NCI-H69 (cell line): ENCODE data around the gene COL23A1.
"Not testable (repeated sequence)": the region's sequence is repeated elsewhere in the genome, so short reads cannot be mapped to it uniquely, and the experiment has no call there.

Source experiments
- DNase-seq: peaks from one replicate; lab custom pipeline; 2025; lab: John Stamatoyannopoulos, UW

The COL23A1 gene

GRCh38 chr5:178207183-178207916, 382.8 kb downstream of the COL23A1 start:
- DNase-seq: peak; percentile 36

GRCh38 chr5:178206166-178207101, 383.8 kb downstream of the COL23A1 start:
- DNase-seq: no peak

GRCh38 chr5:178205749-178206047, 384.5 kb downstream of the COL23A1 start:
- DNase-seq: no peak

- peak; percentile 87 for DNase-seq
Observed at GRCh38 chr5:178204935-178205748, 385.1 kb downstream of the COL23A1 start.

GRCh38 chr5:178204182-178204934, 385.8 kb downstream of the COL23A1 start, which contains the start of gene HNRNPAB:
Gene HNRNPAB (plus strand): TSS chr5:178204533. CDS start chr5:178204838, 305 bp downstream.
- peak; percentile 98 for DNase-seq

GRCh38 chr5:178203670-178204181, 386.5 kb downstream of the COL23A1 start:
- peak; percentile 70 for DNase-seq

GRCh38 chr5:178202541-178202940, 387.7 kb downstream of the COL23A1 start:
- no peak for DNase-seq

- no peak for DNase-seq
Observed at GRCh38 chr5:178201927-178202235, 388.3 kb downstream of the COL23A1 start.

GRCh38 chr5:178201221-178201926, 388.8 kb downstream of the COL23A1 start:
- DNase-seq: no peak

GRCh38 chr5:178199581-178200434, 390.4 kb downstream of the COL23A1 start:
- DNase-seq: no peak

GRCh38 chr5:178198706-178199105, 391.5 kb downstream of the COL23A1 start:
- DNase-seq: no peak

GRCh38 chr5:178198151-178198550, 392.0 kb downstream of the COL23A1 start:
- DNase-seq: not testable (repeated sequence)

- no peak for DNase-seq
Observed at GRCh38 chr5:178196986-178197385, 393.2 kb downstream of the COL23A1 start.

- DNase-seq: no peak
Observed at GRCh38 chr5:178196281-178196812, 393.8 kb downstream of the COL23A1 start.

- no peak for DNase-seq
Observed at GRCh38 chr5:178194026-178194425, 396.2 kb downstream of the COL23A1 start.

- no peak for DNase-seq
Observed at GRCh38 chr5:178193251-178193809, 396.9 kb downstream of the COL23A1 start.

- no peak for DNase-seq
Observed at GRCh38 chr5:178192787-178193186, 397.4 kb downstream of the COL23A1 start.

- no peak for DNase-seq
Observed at GRCh38 chr5:178192244-178192643, 397.9 kb downstream of the COL23A1 start.

- DNase-seq: no peak
Observed at GRCh38 chr5:178191661-178192060, 398.5 kb downstream of the COL23A1 start.
